ENCODE data around the gene MBIP.
"Not testable (repeated sequence)": the region's sequence is repeated elsewhere in the genome, so short reads cannot be mapped to it uniquely, and the experiment has no call there.

MBIP gene, protein sequence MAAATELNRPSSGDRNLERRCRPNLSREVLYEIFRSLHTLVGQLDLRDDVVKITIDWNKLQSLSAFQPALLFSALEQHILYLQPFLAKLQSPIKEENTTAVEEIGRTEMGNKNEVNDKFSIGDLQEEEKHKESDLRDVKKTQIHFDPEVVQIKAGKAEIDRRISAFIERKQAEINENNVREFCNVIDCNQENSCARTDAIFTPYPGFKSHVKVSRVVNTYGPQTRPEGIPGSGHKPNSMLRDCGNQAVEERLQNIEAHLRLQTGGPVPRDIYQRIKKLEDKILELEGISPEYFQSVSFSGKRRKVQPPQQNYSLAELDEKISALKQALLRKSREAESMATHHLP

GRCh38 chr14:36320200-36320896 lies at the start of gene MBIP:
MBIP (minus strand) TSS chr14:36320637; CDS start chr14:36320588, 49 bp downstream.
- peak; percentile 89 for DNase-seq (ENCODE audit: low read depth)

GRCh38 chr14:36367985-36368774 lies 47.7 kb upstream of the MBIP start:
- DNase-seq (ENCODE audit: low read depth): no peak

DNA sequence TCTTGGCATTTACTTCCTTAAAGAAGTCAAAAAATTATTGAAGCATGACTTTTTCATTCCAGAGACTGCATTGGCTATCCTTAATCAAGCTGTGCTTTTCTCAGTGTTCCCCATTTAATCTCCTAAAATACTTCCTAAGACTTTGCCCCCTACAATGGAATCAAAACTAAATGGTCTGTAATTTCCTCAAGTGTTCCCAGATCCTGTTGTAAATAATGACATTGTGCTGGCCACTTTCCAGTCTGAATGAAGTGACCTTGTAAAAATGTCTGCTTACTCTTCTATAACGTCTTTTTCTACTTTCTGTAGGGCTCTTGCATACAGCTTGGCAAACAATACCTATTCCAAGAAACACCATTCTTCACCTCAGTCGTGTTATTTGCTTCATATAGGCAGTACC lies 45.3 kb upstream of the MBIP start:
- no peak for DNase-seq (ENCODE audit: low read depth)

DNA sequence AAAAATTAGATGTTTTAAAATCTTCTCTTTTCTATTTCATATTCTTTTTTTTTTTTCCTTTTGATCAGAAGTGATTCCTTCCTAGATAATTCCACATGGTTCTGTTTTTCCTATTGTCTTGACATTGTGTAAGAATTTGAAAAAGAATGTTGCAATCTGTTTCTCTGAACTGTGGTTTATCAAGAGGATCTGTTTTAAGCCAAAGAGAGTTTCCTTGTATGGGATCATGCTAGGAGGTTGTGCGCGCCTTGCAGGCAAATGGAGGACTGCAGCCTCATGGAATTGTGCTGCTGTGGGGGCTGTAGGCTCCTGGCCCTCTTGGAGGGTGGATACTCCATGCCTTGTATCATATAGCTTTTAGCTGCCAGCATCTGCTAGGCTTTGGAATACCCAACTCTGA lies 43.3 kb upstream of the MBIP start:
- DNase-seq (ENCODE audit: low read depth): no peak

DNA sequence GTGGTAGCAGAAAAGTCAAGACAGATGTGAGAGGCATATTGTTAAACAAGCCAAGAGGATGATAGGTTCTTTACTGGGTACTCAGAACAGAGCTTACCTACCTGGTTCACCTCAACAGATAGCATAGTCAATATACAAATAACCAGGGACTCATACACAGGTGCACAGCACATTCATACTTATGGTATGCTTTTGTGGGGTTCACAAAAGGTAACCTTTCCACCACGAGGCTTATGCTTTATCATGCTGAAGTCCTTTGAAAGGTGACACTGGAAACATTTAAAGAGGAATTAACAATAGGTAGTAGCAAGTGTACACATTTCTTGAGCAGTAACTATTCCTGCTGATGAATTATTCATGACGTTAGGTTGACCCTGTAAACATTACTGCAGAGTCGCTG lies 42.2 kb upstream of the MBIP start:
- no peak for DNase-seq (ENCODE audit: low read depth)

GRCh38 chr14:36361210-36361853 lies 40.9 kb upstream of the MBIP start:
- DNase-seq (ENCODE audit: low read depth): no peak

- no peak for DNase-seq (ENCODE audit: low read depth)
These were observed 36.4 kb upstream of the MBIP start for GRCh38 chr14:36356862-36357261.

- DNase-seq (ENCODE audit: low read depth): no peak
These were observed 25.6 kb upstream of the MBIP start for GRCh38 chr14:36346052-36346451.

DNA sequence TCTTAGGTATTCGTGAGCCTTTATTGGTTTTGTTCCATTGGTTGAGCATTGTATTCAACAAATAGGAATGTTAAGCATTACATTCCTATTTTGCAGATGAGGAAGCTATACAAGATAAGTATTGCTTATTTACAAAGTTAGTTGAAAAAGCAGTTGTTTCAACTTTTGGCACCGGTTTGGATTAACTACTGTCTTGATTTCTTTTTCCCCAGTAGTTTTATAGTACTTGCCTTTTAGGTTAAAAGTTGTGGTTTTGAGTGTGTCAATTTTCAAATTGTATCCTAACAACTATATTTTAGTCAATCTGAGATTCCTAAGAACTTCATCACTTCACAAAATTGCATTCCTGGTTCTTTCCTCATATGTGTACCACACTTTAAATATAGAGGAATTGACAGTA lies 23.8 kb upstream of the MBIP start:
- peak; percentile 13 for DNase-seq (ENCODE audit: low read depth)

GRCh38 chr14:36341811-36342210 lies 21.4 kb upstream of the MBIP start:
- DNase-seq (ENCODE audit: low read depth): not testable (repeated sequence)

GRCh38 chr14:36340276-36340890 lies 19.9 kb upstream of the MBIP start:
- DNase-seq (ENCODE audit: low read depth): no peak

DNA sequence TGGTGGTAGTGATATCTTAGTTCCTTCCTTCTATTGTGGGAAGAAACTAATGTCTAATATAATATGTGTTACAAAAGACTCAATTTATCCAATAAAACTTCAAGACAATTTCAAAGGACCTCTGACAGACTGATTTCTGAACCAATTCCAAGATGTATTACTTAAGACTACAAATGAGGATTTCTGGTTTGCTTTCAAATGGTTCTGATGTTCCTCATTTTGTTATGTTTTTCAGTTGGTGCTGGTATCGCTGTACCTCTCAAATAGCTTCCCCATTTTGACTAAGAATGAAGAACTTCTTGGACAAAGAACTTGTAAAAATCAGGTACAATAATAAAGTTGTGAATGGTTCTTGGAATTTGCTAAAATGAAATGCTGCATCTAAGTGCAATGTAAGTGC lies 19.4 kb upstream of the MBIP start:
- DNase-seq (ENCODE audit: low read depth): no peak

GRCh38 chr14:36333119-36333518 lies 12.7 kb upstream of the MBIP start:
- DNase-seq (ENCODE audit: low read depth): no peak

GRCh38 chr14:36327573-36327972 lies 7.1 kb upstream of the MBIP start:
- not testable (repeated sequence) for DNase-seq (ENCODE audit: low read depth)

- DNase-seq (ENCODE audit: low read depth): no peak
These were observed 5.4 kb upstream of the MBIP start for GRCh38 chr14:36325853-36326252.

- no peak for DNase-seq (ENCODE audit: low read depth)
These were observed 4.5 kb upstream of the MBIP start for GRCh38 chr14:36324897-36325296.

- DNase-seq (ENCODE audit: low read depth): no peak
These were observed 502 bp upstream of the MBIP start for GRCh38 chr14:36320897-36321381.

DNA sequence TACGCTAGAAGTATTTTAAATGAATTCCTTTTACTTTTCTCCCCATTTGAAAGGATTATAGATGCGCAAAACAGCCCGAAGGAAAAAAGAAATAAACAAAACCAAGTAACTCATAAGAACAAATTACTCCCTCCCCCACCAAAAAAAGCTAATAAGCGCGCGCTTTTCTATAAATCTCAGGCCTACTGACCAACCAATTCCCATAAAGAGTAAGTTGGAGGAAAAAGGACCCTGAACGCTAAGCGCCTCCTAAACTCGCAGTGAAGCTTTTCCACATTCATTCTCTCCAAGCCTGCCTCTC lies 588 bp downstream of the MBIP start:
- DNase-seq (ENCODE audit: low read depth): no peak

DNA sequence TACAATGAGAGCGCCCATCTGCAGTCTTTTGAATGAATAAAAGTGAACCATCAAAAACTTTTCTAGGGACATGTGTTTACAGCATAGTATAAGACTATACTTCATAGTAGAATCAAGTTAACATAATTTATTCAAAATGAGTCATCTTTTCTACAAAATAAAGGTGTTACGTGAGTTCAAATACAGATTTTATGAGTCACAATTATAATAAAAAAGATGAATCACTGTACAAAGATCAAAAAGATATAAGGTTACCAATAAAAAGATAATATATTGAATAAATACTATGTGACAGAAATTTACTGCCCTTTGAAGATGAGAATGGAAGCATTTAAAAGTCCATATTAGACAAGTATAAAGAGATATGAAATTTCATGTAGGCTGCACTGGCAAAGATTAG lies 2.8 kb downstream of the MBIP start:
- DNase-seq (ENCODE audit: low read depth): no peak

GRCh38 chr14:36316131-36316530 lies 4.3 kb downstream of the MBIP start:
- DNase-seq (ENCODE audit: low read depth): no peak

- DNase-seq (ENCODE audit: low read depth): no peak
These were observed 5.1 kb downstream of the MBIP start for GRCh38 chr14:36315159-36315853.

All from HS-5 (cell line).